GM21825 (cell line): ENCODE results near the gene IVD.

Source experiments
- ATAC-seq: cut with Tn5 transposase; IDR thresholded peaks from one replicate; pipeline ENCODE4 v1.9.1; 2021; ENCODE audit warnings: mild to moderate bottlenecking, moderate library complexity; ENCODE audit not compliant: unreplicated experiment

IVD gene

DNA sequence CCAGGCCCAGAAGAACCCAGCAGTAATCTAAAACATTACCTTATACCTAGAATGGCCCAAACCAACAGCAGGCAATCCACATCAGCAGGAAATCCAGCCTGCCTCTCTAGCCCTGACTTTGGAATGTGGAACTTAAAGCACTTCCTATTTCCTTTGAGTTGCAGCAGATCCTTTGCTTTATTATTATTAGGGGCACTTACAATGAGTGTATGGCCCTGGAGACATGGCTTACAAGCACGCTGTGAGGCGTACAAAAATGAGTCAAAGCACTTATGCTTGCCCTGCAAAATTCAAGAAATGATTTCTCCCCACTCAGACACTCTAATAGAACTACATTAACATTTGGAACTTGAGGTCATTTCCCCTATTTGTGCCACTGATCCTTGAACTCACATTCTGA, 32.6 kb upstream of the IVD start:
- ATAC-seq = no peak

DNA sequence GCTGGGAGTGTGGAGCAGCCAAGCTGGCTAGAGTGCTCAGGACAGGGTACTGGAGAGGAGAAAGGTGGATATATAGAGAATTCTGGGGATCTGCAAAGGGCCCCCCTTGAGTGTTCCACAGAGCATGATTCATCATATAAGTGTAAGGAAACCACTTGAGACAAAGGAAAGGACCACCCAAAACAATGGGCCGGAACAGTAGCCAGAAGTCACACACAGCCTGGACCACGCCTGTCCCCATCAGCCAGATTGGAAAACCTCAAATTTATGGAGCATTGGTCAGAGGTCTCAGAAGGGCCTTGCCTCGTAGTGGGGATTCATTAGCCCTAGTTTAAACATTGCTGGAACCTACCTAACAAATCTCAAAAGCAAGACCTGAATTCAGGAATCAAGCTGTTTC, 28.0 kb upstream of the IVD start:
- no peak for ATAC-seq

DNA sequence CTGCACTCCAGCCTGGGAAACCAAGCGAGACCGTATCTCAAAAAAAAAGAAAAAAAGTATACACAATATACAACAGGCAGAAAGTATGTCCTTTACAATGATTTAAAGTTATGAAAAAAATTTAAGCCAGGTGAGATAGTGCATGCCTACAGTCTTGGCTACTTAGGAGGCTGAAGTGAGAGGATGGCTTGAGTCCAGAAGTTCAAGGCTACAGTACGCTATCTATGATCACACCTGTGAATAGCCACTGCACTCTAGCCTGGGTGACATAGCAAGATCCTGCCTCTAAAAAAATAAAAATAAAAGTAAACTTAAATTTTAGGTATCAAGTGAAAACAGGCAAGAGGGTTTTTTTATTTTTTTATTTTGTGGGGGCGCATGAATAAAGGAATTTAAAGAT, 26.2 kb upstream of the IVD start:
- ATAC-seq = no peak

DNA sequence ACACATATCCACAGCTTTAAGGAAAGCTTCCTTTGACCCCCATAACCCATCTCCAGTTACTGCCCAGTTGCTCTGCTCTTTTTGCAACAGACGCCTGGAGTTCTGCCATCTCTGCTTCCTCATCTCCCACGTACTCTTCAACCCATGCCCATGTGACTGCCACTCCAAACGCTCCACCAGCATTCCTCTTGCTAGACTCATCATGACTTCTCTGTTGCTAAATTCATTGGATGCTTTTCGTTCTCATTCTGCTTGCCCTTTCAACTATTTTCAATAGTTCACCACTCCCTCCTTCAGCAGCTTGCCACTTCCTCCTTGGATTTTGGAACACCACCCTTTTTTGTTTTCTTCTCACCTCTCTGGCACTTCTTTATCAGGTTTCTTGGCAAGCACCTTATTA, 25.7 kb upstream of the IVD start:
- ATAC-seq = no peak

DNA sequence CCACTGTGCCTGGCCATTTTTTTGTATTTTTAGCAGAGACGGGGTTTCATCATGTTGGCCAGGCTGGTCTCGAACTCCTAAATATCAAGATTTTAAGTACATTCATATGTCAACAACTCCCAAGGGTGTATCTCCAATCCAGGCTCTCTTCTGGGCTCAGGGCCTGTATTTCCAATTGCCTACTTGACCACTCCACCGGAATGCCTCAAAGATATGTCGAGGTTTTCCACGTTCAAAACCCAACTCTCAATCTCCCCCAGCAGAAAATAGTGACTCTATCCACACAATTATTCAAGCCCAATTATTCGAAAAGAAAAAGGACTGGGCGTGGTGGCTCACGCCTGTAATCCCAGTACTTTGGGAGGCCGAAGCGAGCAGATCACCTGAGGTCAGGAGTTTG, 25.0 kb upstream of the IVD start:
- no peak for ATAC-seq

DNA sequence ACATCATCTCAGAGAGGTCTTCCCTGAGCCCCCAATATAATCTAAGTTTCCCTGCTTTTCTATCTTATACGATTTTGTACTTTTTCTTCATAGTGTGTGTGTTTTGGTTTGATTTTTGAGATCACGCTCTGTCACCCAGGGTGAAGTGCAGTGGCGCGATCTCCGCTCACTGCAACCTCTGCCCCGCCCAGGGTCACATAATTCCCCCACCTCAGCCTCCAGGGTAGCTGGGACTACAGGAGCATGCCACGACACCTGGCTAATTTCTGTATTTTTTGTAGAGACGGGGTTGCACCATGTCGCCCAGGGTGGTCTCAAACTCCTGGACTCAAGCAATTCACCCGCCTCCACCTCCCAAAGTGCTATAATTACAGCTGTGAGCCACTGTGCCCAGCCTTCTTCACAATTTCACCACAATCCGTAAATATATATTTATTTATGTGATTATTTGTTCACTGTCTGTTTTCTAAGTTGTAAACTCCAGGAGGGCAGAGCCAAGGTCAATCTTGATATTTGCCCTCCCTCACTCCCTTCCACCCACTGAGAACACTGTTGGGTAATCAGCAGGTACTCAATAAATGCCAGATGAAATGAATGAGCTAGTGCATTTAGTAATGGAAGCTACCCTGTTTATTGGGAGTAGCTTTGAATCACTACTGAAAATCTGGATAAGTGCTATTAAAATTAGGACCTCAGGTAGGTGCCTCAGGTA, 23.6 kb upstream of the IVD start:
- no peak for ATAC-seq

DNA sequence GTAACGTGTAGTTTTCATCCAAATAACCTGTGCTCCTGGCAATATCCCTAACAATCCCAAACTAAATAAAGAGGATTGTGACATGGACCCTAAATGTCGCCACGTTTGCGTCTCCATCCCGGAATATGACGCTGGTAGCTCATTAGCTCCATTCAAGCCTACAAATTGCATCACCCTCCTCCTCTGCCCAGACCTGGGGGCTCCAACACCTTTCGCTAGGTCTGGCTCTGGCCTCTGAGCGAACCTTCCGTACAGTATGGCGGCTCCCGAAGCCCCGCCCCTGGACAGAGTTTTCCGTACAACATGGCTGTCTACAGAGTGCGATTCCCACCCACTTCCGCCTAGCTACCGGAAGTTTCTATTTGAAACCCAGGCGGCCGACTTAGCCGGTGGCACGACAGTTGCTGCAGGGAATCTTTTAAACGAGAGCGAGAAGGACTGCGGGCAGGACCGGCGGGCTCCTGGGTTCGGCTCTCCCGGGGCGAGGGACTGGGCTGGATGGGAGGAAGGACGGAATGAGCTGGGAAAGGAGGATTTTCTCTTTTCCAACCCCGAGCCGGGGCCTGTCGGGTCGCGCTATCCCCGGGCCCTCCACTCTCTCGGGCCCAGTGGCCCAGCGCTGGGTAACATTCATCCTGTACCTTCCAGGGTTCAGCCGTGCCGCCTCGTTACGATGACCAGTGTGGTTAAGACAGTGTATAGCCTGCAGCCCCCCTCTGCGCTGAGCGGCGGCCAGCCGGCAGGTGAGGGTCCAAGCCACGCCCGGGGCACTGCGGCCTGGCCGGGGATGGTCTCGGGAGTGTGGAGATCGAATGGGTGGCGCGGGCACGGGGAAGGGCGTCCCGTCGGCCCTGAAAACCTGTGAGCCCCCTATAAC, 22.8 kb upstream of the IVD start, which contains the start of gene KNSTRN:
Gene KNSTRN, plus strand, starts transcription at position 142 of the 877 bp plus-strand sequence. Its CDS starts 115 bp downstream, at position 257.
- peak; percentile 92 for ATAC-seq

DNA sequence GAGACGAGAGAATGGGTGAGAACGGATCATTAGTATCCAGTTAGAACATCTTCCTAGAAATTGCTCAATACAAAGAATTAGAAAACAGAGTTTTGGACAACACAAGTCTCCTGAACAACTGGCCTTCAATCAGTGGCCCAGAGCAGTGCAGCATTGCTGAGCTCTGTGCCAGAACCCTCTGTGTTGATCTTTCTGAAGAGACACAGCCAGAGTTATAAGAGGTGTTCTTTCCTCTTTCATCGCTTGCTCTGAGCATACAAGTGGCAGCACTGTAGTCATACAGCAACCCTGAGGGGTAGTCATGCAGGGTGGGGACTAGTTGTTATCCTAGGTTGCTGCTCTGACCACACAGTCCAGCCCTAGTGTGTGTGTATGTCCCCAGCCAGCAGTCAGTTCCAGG, 19.1 kb upstream of the IVD start:
- ATAC-seq = no peak

DNA sequence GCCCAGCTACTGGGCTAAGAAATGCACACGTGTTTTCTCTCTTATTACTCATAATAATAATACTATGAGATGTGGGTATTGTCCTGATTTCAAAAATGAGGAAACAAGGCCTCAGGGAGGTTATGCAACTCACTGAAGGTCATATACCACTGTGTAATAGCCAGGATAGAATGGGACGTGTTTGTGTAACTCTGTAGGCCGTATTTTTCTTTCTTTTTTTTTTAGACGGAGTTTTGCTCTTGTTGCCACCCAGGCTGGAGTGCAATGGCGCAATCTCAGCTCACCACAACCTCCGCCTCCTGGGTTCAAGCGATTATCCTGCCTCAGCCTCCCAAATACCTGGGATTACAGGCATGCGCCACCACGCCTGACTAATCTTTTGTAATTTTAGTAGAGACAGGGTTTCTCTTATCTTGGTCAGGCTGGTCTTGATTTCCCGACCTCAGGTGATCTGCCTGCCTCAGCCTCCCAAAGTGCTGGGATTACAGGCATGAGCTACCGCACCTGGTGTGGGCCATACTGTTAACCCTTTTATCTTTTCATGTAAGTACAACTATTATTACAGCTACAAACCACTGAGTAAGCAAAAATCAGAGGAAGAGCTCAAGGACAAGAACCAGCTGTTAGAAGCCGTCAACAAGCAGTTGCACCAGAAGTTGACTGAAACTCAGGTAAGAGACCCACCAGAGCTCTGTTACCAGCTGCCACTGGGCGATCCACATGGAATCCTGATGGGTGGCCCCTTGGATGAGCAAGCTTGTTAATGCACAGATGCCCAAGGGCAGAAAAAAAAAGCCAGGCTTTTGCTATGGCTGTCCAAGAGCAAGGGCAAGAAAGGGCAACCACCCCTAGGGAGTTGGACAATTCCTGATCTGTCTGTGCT, 16.4 kb upstream of the IVD start:
- ATAC-seq = no peak

DNA sequence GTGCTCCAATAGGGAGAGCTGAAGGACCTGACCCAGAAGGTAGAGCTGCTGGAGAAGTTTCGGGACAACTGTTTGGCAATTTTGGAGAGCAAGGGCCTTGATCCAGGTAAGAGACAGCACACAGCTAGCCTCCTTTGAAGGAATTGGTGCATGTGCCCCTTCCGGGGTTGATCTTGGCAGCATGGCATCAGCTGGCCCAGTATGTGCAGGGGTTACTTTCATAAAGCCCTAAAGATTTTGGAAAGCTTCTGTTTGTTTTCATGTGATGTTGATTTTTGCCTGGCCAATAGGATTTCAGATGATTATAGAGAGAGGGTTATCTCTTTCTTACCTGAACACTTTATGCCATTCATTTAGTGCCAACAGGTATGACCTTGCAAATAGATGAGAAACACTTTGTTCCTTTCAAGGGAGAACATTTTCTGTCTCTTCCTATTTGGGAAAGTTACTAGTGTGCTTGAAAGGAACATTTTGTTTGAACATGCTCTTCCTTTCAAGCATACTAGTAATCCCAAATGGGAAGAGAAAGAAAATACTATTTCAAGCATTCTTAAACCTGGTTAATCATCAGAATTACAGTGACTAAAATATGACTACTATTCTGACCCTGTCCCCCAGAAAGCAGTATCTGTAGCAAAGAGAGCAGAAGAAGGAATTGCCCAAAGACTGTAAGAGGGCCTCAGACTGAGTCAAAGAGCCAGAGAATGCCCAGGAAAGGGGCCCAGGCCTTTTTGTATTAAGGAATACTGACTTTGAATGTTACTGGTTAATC, 15.6 kb upstream of the IVD start:
- ATAC-seq = no peak

DNA sequence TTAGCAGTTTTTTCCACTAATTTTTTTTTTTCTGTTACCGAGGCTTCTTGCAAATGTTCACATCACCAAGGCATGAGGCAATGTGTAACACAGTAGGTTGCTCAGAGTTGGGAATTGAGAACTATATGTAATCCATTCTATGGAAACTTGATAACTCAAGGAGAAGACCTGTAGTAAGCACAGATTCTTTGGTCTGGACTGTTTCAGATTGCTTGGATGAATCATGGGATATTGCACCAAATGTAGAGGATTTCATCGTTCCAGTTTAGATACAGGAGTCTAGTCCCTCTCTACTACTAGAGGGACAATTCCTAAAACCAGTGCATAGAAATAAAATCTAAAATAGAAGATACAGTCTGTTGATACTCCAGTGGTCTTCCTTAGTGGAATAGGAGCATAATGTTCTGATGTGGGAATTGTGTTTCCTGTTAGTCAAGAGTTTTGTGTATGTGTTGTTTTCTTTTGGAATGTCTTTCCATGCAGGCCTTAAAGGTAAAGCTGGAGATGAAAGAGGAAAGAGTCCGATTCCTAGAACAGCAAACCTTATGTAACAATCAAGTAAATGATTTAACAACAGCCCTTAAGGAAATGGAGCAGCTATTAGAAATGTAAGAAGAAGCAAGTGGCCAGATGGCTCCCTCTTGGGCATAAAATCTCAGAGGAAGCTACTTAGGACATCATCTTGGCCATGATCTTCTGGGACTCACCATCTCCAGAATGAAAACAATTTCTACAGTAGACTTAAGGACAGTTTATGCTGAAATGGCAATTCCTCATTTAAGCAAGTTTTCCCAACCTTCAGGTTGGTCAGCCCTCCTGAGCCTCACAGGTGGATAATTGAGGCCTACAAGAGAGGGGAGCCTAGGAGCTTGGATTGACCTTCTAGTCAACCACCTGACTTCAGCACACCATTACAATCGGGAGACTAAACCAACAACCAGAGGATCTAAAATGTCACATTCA, 12.3 kb upstream of the IVD start:
- ATAC-seq = no peak

DNA sequence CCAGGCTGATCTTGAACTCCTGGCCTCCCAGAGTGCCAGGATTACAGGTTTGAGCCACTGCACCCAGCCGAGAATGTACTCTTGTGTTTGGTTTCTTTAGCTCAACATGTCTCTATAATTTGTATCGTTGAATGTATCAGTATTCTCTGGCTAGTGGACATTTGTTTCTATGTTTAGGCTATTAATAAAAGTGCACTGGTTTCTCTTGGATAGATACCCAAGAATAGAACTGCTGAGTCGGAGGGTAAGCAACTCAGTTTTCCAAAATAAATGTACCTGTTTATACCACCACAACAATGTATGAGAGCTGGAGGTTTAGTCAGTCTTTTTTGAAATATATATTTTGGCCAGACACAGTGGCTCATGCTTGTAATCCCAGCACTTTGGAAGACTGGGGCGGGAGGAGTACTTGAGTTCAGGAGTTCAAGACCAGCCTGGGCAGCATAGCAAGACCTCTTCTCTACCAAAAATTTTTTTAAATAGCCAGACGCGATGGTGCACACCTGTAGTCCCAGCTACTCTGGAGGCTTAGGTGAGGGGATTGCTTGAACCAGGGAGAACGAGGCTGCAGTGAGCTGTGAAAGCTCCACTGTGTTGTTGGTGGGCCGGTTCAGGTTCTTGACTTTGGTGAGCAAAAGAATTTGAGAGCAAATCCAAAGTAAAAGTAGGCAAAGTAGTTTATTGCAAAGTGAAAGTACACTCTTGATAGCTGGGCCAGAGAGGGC, 7.7 kb upstream of the IVD start:
- no peak for ATAC-seq

DNA sequence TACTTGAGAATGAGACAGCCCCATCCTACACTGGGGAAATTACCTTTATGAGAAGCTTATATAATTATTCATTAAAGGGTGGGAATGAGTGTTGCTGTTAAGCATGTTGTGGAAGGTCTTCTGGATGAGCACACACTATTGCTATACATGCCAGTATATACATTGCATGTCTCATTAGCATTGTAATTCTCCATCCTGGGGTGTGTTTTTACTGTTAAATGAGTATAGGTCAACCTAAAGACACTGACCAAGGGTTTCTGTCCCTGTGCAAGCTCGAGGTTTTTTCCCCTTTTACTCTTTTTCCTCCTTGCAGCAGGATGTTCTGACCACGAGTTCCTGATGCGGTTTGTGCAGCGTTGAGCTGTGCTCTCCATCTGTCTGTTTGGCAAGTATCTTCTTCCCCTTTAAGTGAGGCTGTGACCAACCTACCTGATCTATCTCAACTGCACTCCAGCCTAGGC, 7.2 kb upstream of the IVD start:
- peak; percentile 71 for ATAC-seq

DNA sequence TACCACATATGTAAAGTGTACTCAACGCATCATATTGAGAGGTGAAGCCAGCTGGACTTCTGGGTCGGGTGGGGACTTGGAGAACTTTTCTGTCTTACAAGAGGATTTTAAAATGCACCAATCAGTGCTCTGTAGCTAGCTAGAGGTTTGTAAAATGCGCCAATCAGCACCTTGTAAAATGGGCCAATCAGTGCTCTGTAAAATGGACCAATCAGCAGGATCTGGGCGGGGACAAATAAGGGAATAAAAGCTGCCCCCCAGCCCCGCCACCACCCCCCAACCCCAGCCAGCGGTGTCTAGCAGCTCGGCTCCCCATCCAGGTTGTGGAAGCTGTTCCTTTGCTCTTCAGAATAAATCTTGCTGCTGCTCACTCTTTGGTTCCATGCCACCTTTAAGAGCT, 6.2 kb upstream of the IVD start:
- ATAC-seq = no peak

DNA sequence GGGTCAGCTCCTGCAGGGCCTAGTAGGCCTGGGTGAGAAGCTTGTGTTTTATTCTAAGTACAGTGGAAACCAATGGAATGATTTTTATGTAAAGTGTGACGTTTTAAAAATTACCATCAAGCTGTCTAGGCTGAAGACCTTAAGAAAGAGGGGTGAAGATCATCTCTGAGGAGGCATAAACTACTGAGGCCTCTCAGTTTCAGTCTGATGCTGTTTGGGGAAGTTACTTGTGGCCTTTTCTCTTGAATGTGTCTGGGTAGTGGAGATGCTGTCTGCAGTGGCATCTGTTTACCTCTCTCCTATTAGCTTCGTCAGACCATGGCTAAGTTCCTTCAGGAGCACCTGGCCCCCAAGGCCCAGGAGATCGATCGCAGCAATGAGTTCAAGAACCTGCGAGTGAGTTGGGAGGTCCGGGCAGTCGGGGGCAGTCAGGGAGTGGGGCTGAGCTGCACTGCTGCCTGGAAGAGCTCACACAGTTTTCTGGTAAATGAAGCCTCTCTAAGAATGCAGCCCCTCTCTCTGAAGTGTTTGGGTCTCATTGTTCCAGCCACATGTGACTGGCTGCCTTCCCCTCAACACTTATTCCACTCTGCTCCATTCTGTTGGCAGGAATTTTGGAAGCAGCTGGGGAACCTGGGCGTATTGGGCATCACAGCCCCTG, 1.9 kb downstream of the IVD start:
- ATAC-seq = peak; percentile 51

DNA sequence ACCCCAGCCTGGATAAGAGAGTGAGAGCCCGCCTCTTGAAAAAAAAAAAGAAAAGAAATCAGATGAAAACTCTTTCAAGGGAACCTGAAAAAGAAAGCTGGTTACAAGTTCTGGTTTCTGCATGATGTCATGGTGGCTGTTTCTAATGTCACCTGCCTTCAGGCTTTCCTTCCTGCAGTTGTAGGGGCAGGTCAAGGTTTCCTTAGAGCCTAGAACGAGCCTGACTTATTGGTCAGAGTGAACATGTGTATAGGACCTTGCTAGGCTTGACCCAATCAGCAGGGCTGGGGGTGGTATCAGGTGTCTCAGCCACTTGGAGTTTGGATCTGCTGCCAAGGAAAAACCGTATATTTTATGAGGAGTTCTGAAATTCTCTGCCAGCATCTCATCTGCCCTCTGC, 3.8 kb downstream of the IVD start:
- ATAC-seq = no peak

DNA sequence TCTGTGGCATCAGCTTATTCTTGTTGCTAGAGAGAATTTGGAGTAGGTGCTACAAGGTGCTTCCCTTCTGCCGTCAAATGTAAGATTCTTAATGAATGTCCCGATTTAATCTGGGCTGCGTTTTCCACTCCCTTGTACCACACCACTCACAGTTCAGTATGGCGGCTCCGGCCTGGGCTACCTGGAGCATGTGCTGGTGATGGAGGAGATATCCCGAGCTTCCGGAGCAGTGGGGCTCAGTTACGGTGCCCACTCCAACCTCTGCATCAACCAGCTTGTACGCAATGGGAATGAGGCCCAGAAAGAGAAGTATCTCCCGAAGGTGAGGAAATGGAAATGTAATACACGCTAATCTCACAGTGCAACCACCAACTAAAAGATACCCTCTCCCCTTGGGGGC, 4.9 kb downstream of the IVD start:
- ATAC-seq = no peak

DNA sequence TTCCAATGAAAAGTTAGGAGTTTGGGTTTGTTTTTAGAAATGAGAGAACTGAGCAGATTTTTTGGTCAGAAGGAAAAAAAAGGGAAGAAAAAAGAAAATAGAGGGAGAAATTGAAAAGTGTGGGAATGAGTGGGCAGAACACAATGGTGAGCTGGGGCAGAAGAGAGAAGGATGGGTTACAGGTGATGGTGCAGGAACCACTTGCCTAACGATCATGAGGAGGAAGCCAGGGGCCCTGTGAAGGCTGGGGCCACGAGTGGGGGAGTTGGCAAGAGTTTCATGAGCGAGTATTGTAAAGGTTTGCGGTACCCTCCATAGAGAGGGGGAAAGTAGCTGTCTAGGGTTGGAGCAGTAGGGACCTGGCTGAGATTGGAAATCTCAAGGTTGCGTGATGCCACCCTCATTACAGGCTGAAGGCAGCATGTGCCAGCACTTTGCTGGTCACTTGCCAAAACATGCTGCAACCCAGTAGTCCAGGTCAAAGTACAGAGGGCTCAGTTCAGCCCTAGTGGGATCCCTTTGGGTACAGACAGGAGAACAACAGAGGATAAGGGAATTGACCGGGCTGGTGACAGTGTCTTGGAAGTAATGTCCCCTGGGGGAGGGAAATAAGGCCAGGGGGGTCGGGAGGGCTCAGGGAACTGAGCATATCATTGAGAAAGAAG, 6.6 kb downstream of the IVD start:
- ATAC-seq = no peak
